ENCODE results near the gene DNAH2. TPM values are rescaled to one million over a fixed set of nuclear protein-coding genes. Genes with fewer than 3 reads are reported as not detected.

DNAH2 gene
- total RNA-seq, 2 experiments from 2014 or later = not detected

- no peaks in the 10 kb centered on the region for H3K79me2 ChIP-seq (ENCODE audit: insufficient read depth, low read depth, low read length)
- H3K36me3 ChIP-seq (ENCODE audit: insufficient read depth, low read length) = no peaks in the 10 kb centered on the region
- no peaks in the 10 kb centered on the region for H4K20me1 ChIP-seq (ENCODE audit: insufficient read depth, low read length)
- no peaks in the 10 kb centered on the region for H3K9me3 ChIP-seq (ENCODE audit: low read length)
- intact Hi-C loops (cut with micrococcal nuclease; ENCODE audit: unreplicated experiment) = loop anchor here (5.0 to 10.0 kb wide), 3 partner anchors 70 to 298 kb away; no protein-coding TSS in a partner anchor
- H3K4me3 ChIP-seq (ENCODE audit: low read depth, low read length, poor library complexity, severe bottlenecking) = no peak overlapping the region
- ChIA-PET POLR2A (interaction anchor here (0.6 kb wide), 1 partner anchor 121 kb away, joined by 3 read pairs; no protein-coding TSS in a partner anchor), CTCF (ENCODE audit: unreplicated experiment) (interaction anchor here (0.6 to 0.9 kb wide), 2 partner anchors 82 to 113 kb away, joined by 3 to 4 read pairs; partner anchors contain the start of genes CYB5D1 and NAA38)
- no peaks in the 10 kb centered on the region for H3K4me1 ChIP-seq (ENCODE audit: insufficient read depth, low read length, poor library complexity, severe bottlenecking)
- DNase-seq (ENCODE audit: low spot score) = no peak
- BruUV-seq (replicated peaks) = no TSS peak
- no peaks in the 10 kb centered on the region for H3K9me2 ChIP-seq (ENCODE audit: insufficient read depth, low read length)
- no peak overlapping the region for H3K27ac ChIP-seq (ENCODE audit: low read depth, low read length, poor library complexity, severe bottlenecking)
- H2AFZ ChIP-seq (ENCODE audit: low read length) = no peak overlapping the region
- TF ChIP-seq EZH2phosphoT487 (IDR thresholded peaks at IDR 0.05; ENCODE audit: borderline replicate concordance, low read depth, low read length) (no peak), CTCF (conservative IDR thresholded peaks at IDR 0.05; ENCODE audit: low read length) (no peak)
- no peak overlapping the region for H3K4me2 ChIP-seq (ENCODE audit: low read length)
These were observed 26.9 kb downstream of the DNAH2 start for GRCh38 chr17:7744416-7744815.

GRCh38 chr17:7745748-7746470 is 28.4 kb downstream of the DNAH2 start:
- H4K20me1 ChIP-seq (ENCODE audit: insufficient read depth, low read length) = no peaks in the 10 kb centered on the region
- no peaks in the 10 kb centered on the region for H3K79me2 ChIP-seq (ENCODE audit: insufficient read depth, low read depth, low read length)
- TF ChIP-seq CTCF (conservative IDR thresholded peaks at IDR 0.05; ENCODE audit: low read length) = 0 out of 2 replicates have a peak, but pooled peaks have one; percentile 27
- no peak for TF ChIP-seq EZH2phosphoT487 (IDR thresholded peaks at IDR 0.05; ENCODE audit: borderline replicate concordance, low read depth, low read length)
- no peak overlapping the region for H2AFZ ChIP-seq (ENCODE audit: low read length)
- H3K9me2 ChIP-seq (ENCODE audit: insufficient read depth, low read length) = no peaks in the 10 kb centered on the region
- no peak overlapping the region for H3K27ac ChIP-seq (ENCODE audit: low read depth, low read length, poor library complexity, severe bottlenecking)
- H3K4me2 ChIP-seq (ENCODE audit: low read length) = no peak overlapping the region
- H3K36me3 ChIP-seq (ENCODE audit: insufficient read depth, low read length) = no peaks in the 10 kb centered on the region
- H3K9me3 ChIP-seq (ENCODE audit: low read length) = no peaks in the 10 kb centered on the region
- intact Hi-C loops (cut with micrococcal nuclease; ENCODE audit: unreplicated experiment) = loop anchor here (10.0 kb wide), 1 partner anchor 69 kb away; no protein-coding TSS in a partner anchor
- H3K4me3 ChIP-seq (ENCODE audit: low read depth, low read length, poor library complexity, severe bottlenecking) = no peak overlapping the region
- POLR2A ChIA-PET = interaction anchor here (0.7 kb wide), 1 partner anchor 54 kb away, joined by 4 read pairs; no protein-coding TSS in a partner anchor
- no TSS peak for BruUV-seq (replicated peaks)
- no peak for DNase-seq (ENCODE audit: low spot score)
- H3K4me1 ChIP-seq (ENCODE audit: insufficient read depth, low read length, poor library complexity, severe bottlenecking) = no peaks in the 10 kb centered on the region
- CTCF ChIA-PET (ENCODE audit: unreplicated experiment) = no interaction called here

GRCh38 chr17:7747635-7748071 is 30.1 kb downstream of the DNAH2 start:
- Histone ChIP-seq H4K20me1 (ENCODE audit: insufficient read depth, low read length) (no peaks in the 10 kb centered on the region), H3K79me2 (ENCODE audit: insufficient read depth, low read depth, low read length) (no peaks in the 10 kb centered on the region), H3K9me3 (ENCODE audit: low read length) (no peaks in the 10 kb centered on the region), H3K4me2 (ENCODE audit: low read length) (no peak overlapping the region), H3K36me3 (ENCODE audit: insufficient read depth, low read length) (no peaks in the 10 kb centered on the region), H3K4me1 (ENCODE audit: insufficient read depth, low read length, poor library complexity, severe bottlenecking) (no peaks in the 10 kb centered on the region), H3K9me2 (ENCODE audit: insufficient read depth, low read length) (no peaks in the 10 kb centered on the region), H2AFZ (ENCODE audit: low read length) (no peak overlapping the region), H3K27ac (ENCODE audit: low read depth, low read length, poor library complexity, severe bottlenecking) (no peak overlapping the region), H3K4me3 (ENCODE audit: low read depth, low read length, poor library complexity, severe bottlenecking) (no peak overlapping the region)
- no peak for DNase-seq (ENCODE audit: low spot score)
- intact Hi-C loops (cut with micrococcal nuclease; ENCODE audit: unreplicated experiment) = loop anchor here (10.0 kb wide), 1 partner anchor 67 kb away; no protein-coding TSS in a partner anchor
- ChIA-PET CTCF (ENCODE audit: unreplicated experiment) (no interaction called here), POLR2A (interaction anchor here (0.5 kb wide), 1 partner anchor 189 kb away, joined by 3 read pairs; the partner anchor contains the start of gene TNFSF13)
- BruUV-seq (replicated peaks) = no TSS peak
- TF ChIP-seq CTCF (conservative IDR thresholded peaks at IDR 0.05; ENCODE audit: low read length) (no peak), EZH2phosphoT487 (IDR thresholded peaks at IDR 0.05; ENCODE audit: borderline replicate concordance, low read depth, low read length) (no peak)
